HG03135 (cell line): Measurements from ENCODE around the gene TXNIP.

Source experiments
- ATAC-seq: cut with Tn5 transposase; IDR thresholded peaks from one replicate; pipeline ENCODE4 v1.9.1; 2021; ENCODE audit warnings: mild to moderate bottlenecking, moderate library complexity; ENCODE audit not compliant: unreplicated experiment

Gene TXNIP

GRCh38 chr1:145946477-145946986 lies 49.8 kb downstream of the TXNIP start:
- no peak for ATAC-seq

GRCh38 chr1:145944532-145944931 lies 51.8 kb downstream of the TXNIP start:
- no peak for ATAC-seq

DNA sequence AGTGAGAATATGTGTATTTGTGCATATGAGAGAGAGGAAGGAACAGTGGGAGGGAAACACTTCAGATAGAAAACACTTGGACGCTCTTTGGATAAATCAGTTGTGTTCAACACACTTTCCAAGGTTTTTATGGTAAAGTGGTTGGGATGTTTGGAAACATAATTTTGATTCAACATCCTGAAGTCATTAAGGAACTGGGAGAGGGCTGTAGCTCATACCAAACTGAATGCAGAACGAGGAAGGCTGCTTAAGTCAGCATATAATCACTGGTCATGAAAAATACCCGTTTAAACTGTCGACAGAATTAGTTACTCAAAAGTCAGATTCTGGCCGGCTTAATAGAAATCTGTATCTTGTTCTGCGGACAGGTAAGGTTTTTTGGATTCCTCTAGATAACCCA lies 53.5 kb downstream of the TXNIP start:
- ATAC-seq, result no peak
